ENCODE data around the gene MARCHF5.

- no peak for TF ChIP-seq POLR2A (IDR thresholded peaks at IDR 0.05)
- TF ChIP-seq CTCF (IDR thresholded peaks at IDR 0.05), result no peak
- no peak for TF ChIP-seq EP300 (IDR thresholded peaks at IDR 0.05)
- TF ChIP-seq POLR2AphosphoS5 (IDR thresholded peaks at IDR 0.05), result no peak
These were observed 90.6 kb downstream of the MARCHF5 start for GRCh38 chr10:92381543-92381954.
